ENCODE data around the gene VAV3.

VAV3 gene

DNA sequence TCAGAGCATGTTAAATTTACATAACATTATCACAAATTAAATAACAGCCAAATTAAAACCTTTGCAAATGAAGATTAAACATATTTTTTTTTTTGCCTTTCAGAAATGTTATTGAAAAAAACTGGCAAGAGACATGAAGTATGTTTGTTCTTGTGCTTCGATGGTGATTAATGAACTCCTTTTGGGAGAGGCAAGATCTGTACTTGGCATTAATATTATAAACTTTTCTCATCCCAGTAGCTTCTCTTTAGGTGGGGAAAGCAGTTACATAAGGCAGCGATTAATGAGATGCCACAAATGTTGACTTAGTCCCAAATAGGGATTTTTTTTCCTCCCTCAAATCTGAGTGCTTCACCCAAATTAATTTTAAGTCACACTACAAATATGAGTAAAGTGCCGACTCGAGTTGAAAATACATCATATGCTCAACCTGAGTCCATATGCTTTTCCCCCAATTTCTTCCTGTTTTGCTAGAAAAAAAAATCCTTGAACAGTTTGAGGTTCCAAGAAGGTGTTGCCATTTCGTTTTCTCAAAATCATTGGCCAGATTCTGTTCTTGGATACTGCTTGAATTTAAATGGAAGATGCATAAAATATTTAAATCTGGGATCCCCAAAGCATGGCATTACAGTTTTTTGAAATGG lies 294.5 kb downstream of the VAV3 start:
- H3K9me3 ChIP-seq (ENCODE audit: control insufficient read depth in 1 of 2, low read length in 2 of 2), result peaks cover 3 to 5% of the 10 kb centered on the region in 2 donors
- no peak overlapping the region for H3K4me3 ChIP-seq (ENCODE audit: low read depth in 1 of 2, low read length in 2 of 2)
- no peak overlapping the region for H3K27ac ChIP-seq (ENCODE audit: low read depth, low read length)
- H3K27me3 ChIP-seq (ENCODE audit: control insufficient read depth in 1 of 2, insufficient read depth in 2 of 2, low read length in 2 of 2), result no peaks in the 10 kb centered on the region
- H3K4me1 ChIP-seq (ENCODE audit: control insufficient read depth in 1 of 2, insufficient read depth in 2 of 2, low read length in 2 of 2), result peaks cover 13 to 21% of the 10 kb centered on the region in 2 donors
- no peak overlapping the region for H3K9ac ChIP-seq (ENCODE audit: low read depth in 1 of 2, low read length in 2 of 2)
- no peaks in the 10 kb centered on the region for H3K36me3 ChIP-seq (ENCODE audit: control insufficient read depth in 1 of 2, insufficient read depth in 2 of 2, low read length in 2 of 2)

GRCh38 chr1:107669996-107670395 lies 295.0 kb downstream of the VAV3 start:
- H3K4me3 ChIP-seq (ENCODE audit: low read depth in 1 of 2, low read length in 2 of 2), result no peak overlapping the region
- peaks cover 3 to 4% of the 10 kb centered on the region in 2 donors for H3K9me3 ChIP-seq (ENCODE audit: control insufficient read depth in 1 of 2, low read length in 2 of 2)
- H3K27ac ChIP-seq (ENCODE audit: low read depth, low read length), result no peak overlapping the region
- H3K27me3 ChIP-seq (ENCODE audit: control insufficient read depth in 1 of 2, insufficient read depth in 2 of 2, low read length in 2 of 2), result no peaks in the 10 kb centered on the region
- H3K4me1 ChIP-seq (ENCODE audit: control insufficient read depth in 1 of 2, insufficient read depth in 2 of 2, low read length in 2 of 2), result peaks cover 18 to 26% of the 10 kb centered on the region in 2 donors
- H3K36me3 ChIP-seq (ENCODE audit: control insufficient read depth in 1 of 2, insufficient read depth in 2 of 2, low read length in 2 of 2), result no peaks in the 10 kb centered on the region
- H3K9ac ChIP-seq (ENCODE audit: low read depth in 1 of 2, low read length in 2 of 2), result no peak overlapping the region

- Histone ChIP-seq H3K27ac (ENCODE audit: low read depth, low read length) (no peak overlapping the region), H3K36me3 (ENCODE audit: control insufficient read depth in 1 of 2, insufficient read depth in 2 of 2, low read length in 2 of 2) (no peaks in the 10 kb centered on the region), H3K9me3 (ENCODE audit: control insufficient read depth in 1 of 2, low read length in 2 of 2) (no peaks in the 10 kb centered on the region)
These were observed 296.2 kb downstream of the VAV3 start for GRCh38 chr1:107668762-107669161.

DNA sequence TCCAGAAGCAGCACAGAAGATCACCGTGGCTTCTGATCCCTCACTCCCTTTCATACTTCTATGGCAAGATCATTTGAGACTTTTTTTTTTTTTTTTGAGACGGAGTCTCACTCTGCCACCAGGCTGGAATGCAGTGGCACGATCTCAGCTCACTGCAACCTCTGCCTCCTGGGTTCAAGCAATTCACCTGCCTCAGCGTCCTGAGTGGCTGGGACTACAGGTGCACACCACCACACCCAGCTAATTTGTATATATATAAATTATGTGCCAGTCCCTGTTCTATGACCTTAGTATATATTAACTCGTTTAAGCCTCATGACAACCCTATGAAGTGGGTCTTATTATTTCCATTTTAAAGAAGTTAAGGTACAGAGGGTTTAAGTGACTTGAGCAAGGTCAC lies 298.5 kb downstream of the VAV3 start:
- H3K4me1 ChIP-seq (ENCODE audit: control insufficient read depth in 1 of 2, insufficient read depth in 2 of 2, low read length in 2 of 2), result peaks cover 21 to 26% of the 10 kb centered on the region in 2 donors

More at GRCh38 chr1:107668762-107669161, 296.2 kb downstream of the VAV3 start:
- Histone ChIP-seq H3K27me3 (ENCODE audit: control insufficient read depth in 1 of 2, insufficient read depth in 2 of 2, low read length in 2 of 2) (no peaks in the 10 kb centered on the region), H3K4me3 (ENCODE audit: low read depth in 1 of 2, low read length in 2 of 2) (no peak overlapping the region), H3K9ac (ENCODE audit: low read depth in 1 of 2, low read length in 2 of 2) (no peak overlapping the region), H3K4me1 (ENCODE audit: control insufficient read depth in 1 of 2, insufficient read depth in 2 of 2, low read length in 2 of 2) (peaks cover 21 to 26% of the 10 kb centered on the region in 2 donors)

GRCh38 chr1:107664982-107665925 lies 299.7 kb downstream of the VAV3 start:
- no peak overlapping the region for H3K27ac ChIP-seq (ENCODE audit: low read depth, low read length)
- H3K9me3 ChIP-seq (ENCODE audit: control insufficient read depth in 1 of 2, low read length in 2 of 2), result no peaks in the 10 kb centered on the region
- H3K36me3 ChIP-seq (ENCODE audit: control insufficient read depth in 1 of 2, insufficient read depth in 2 of 2, low read length in 2 of 2), result no peaks in the 10 kb centered on the region
- peaks cover 21 to 26% of the 10 kb centered on the region in 2 donors for H3K4me1 ChIP-seq (ENCODE audit: control insufficient read depth in 1 of 2, insufficient read depth in 2 of 2, low read length in 2 of 2)
- no peak overlapping the region for H3K4me3 ChIP-seq (ENCODE audit: low read depth in 1 of 2, low read length in 2 of 2)
- no peaks in the 10 kb centered on the region for H3K27me3 ChIP-seq (ENCODE audit: control insufficient read depth in 1 of 2, insufficient read depth in 2 of 2, low read length in 2 of 2)
- no peak overlapping the region for H3K9ac ChIP-seq (ENCODE audit: low read depth in 1 of 2, low read length in 2 of 2)

More for the DNA sequence above, 298.5 kb downstream of the VAV3 start:
- H3K27me3 ChIP-seq (ENCODE audit: control insufficient read depth in 1 of 2, insufficient read depth in 2 of 2, low read length in 2 of 2), result no peaks in the 10 kb centered on the region
- H3K9ac ChIP-seq (ENCODE audit: low read depth in 1 of 2, low read length in 2 of 2), result no peak overlapping the region
- no peak overlapping the region for H3K27ac ChIP-seq (ENCODE audit: low read depth, low read length)
- H3K9me3 ChIP-seq (ENCODE audit: control insufficient read depth in 1 of 2, low read length in 2 of 2), result no peaks in the 10 kb centered on the region
- no peaks in the 10 kb centered on the region for H3K36me3 ChIP-seq (ENCODE audit: control insufficient read depth in 1 of 2, insufficient read depth in 2 of 2, low read length in 2 of 2)
- no peak overlapping the region for H3K4me3 ChIP-seq (ENCODE audit: low read depth in 1 of 2, low read length in 2 of 2)

DNA sequence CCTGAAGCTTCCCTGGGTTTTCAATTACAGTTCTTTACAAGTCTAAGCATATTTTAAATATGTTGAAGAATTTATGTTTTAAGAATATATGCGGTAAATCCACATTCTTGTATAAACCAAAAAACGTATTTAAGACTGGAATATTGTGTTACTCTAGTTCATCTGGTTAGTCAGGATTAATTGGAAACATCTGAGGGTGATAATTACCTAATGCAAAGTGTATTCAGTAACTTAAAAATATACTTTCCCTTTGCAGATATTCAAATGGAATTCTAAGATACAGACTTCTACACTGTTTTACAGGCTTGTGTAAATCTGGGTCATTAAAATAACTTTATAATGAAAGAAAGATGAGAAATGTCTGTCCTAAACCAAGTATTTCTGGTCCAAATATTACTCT lies 302.0 kb downstream of the VAV3 start:
- no peaks in the 10 kb centered on the region for H3K36me3 ChIP-seq (ENCODE audit: control insufficient read depth in 1 of 2, insufficient read depth in 2 of 2, low read length in 2 of 2)
- no peaks in the 10 kb centered on the region for H3K27me3 ChIP-seq (ENCODE audit: control insufficient read depth in 1 of 2, insufficient read depth in 2 of 2, low read length in 2 of 2)
- no peak overlapping the region for H3K4me3 ChIP-seq (ENCODE audit: low read depth in 1 of 2, low read length in 2 of 2)
- H3K27ac ChIP-seq (ENCODE audit: low read depth, low read length), result no peak overlapping the region
- H3K4me1 ChIP-seq (ENCODE audit: control insufficient read depth in 1 of 2, insufficient read depth in 2 of 2, low read length in 2 of 2), result peaks cover 16 to 26% of the 10 kb centered on the region in 2 donors
- H3K9me3 ChIP-seq (ENCODE audit: control insufficient read depth in 1 of 2, low read length in 2 of 2), result no peaks in the 10 kb centered on the region
- no peak overlapping the region for H3K9ac ChIP-seq (ENCODE audit: low read depth in 1 of 2, low read length in 2 of 2)

- peaks cover 11 to 15% of the 10 kb centered on the region in 2 donors for H3K4me1 ChIP-seq (ENCODE audit: control insufficient read depth in 1 of 2, insufficient read depth in 2 of 2, low read length in 2 of 2)
- H3K4me3 ChIP-seq (ENCODE audit: low read depth in 1 of 2, low read length in 2 of 2), result no peak overlapping the region
- H3K27me3 ChIP-seq (ENCODE audit: control insufficient read depth in 1 of 2, insufficient read depth in 2 of 2, low read length in 2 of 2), result no peaks in the 10 kb centered on the region
- no peaks in the 10 kb centered on the region for H3K9me3 ChIP-seq (ENCODE audit: control insufficient read depth in 1 of 2, low read length in 2 of 2)
- H3K27ac ChIP-seq (ENCODE audit: low read depth, low read length), result no peak overlapping the region
- no peak overlapping the region for H3K9ac ChIP-seq (ENCODE audit: low read depth in 1 of 2, low read length in 2 of 2)
- H3K36me3 ChIP-seq (ENCODE audit: control insufficient read depth in 1 of 2, insufficient read depth in 2 of 2, low read length in 2 of 2), result no peaks in the 10 kb centered on the region
These were observed 303.8 kb downstream of the VAV3 start for GRCh38 chr1:107661158-107661557.

GRCh38 chr1:107659961-107660360 lies 305.0 kb downstream of the VAV3 start:
- no peaks in the 10 kb centered on the region for H3K27me3 ChIP-seq (ENCODE audit: control insufficient read depth in 1 of 2, insufficient read depth in 2 of 2, low read length in 2 of 2)
- no peaks in the 10 kb centered on the region for H3K9me3 ChIP-seq (ENCODE audit: control insufficient read depth in 1 of 2, low read length in 2 of 2)
- H3K4me3 ChIP-seq (ENCODE audit: low read depth in 1 of 2, low read length in 2 of 2), result no peak overlapping the region
- no peak overlapping the region for H3K27ac ChIP-seq (ENCODE audit: low read depth, low read length)
- H3K36me3 ChIP-seq (ENCODE audit: control insufficient read depth in 1 of 2, insufficient read depth in 2 of 2, low read length in 2 of 2), result no peaks in the 10 kb centered on the region
- H3K4me1 ChIP-seq (ENCODE audit: control insufficient read depth in 1 of 2, insufficient read depth in 2 of 2, low read length in 2 of 2), result peaks cover 0 to 3% of the 10 kb centered on the region in 2 donors
- no peak overlapping the region for H3K9ac ChIP-seq (ENCODE audit: low read depth in 1 of 2, low read length in 2 of 2)

- Histone ChIP-seq H3K9ac (ENCODE audit: low read depth in 1 of 2, low read length in 2 of 2) (no peak overlapping the region), H3K9me3 (ENCODE audit: control insufficient read depth in 1 of 2, low read length in 2 of 2) (no peaks in the 10 kb centered on the region), H3K27me3 (ENCODE audit: control insufficient read depth in 1 of 2, insufficient read depth in 2 of 2, low read length in 2 of 2) (no peaks in the 10 kb centered on the region), H3K36me3 (ENCODE audit: control insufficient read depth in 1 of 2, insufficient read depth in 2 of 2, low read length in 2 of 2) (no peaks in the 10 kb centered on the region), H3K4me3 (ENCODE audit: low read depth in 1 of 2, low read length in 2 of 2) (no peak overlapping the region), H3K27ac (ENCODE audit: low read depth, low read length) (no peak overlapping the region), H3K4me1 (ENCODE audit: control insufficient read depth in 1 of 2, insufficient read depth in 2 of 2, low read length in 2 of 2) (no peaks in the 10 kb centered on the region)
These were observed 307.6 kb downstream of the VAV3 start for GRCh38 chr1:107657356-107657755.

DNA sequence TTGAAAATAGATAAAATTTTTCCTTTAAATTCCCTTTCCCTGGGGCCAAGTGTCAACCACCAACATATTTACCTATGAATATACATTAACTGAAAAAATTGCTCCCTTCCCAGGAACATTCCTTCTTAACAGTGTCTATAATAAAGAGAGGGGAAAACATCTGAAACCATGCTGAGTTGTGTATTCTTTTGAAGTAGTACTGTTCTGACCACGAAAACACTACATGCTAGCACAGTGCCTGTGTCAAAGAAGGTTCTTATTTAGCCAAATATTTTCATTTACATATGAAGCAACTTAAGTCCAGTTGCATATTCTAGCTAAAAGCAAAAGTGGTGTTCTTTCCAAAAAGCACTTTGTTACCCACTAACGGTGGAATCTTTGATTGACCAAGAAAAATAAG lies 311.2 kb downstream of the VAV3 start:
- Histone ChIP-seq H3K9me3 (ENCODE audit: control insufficient read depth in 1 of 2, low read length in 2 of 2) (no peaks in the 10 kb centered on the region), H3K27ac (ENCODE audit: low read depth, low read length) (no peak overlapping the region), H3K36me3 (ENCODE audit: control insufficient read depth in 1 of 2, insufficient read depth in 2 of 2, low read length in 2 of 2) (no peaks in the 10 kb centered on the region), H3K9ac (ENCODE audit: low read depth in 1 of 2, low read length in 2 of 2) (no peak overlapping the region), H3K4me3 (ENCODE audit: low read depth in 1 of 2, low read length in 2 of 2) (no peak overlapping the region), H3K27me3 (ENCODE audit: control insufficient read depth in 1 of 2, insufficient read depth in 2 of 2, low read length in 2 of 2) (no peaks in the 10 kb centered on the region), H3K4me1 (ENCODE audit: control insufficient read depth in 1 of 2, insufficient read depth in 2 of 2, low read length in 2 of 2) (peaks cover 8 to 13% of the 10 kb centered on the region in 2 donors)

All from duodenal mucosa (tissue), 2 donors.